Body of pancreas (tissue), 4 donors: ENCODE data around the gene TCAIM. TPM values are rescaled to one million over a fixed set of nuclear protein-coding genes. Genes with fewer than 3 reads are reported as not detected.

Source experiments
- ATAC-seq: fragments of 150-250 bp; one replicate; pipeline ENCODE4 v1.9.1; 2016
- DNase-seq, 4 donors: peaks; one replicate each; pipeline ENCODE4 v3.0.0-alpha.2; 2019
- H3K27ac ChIP-seq, 4 donors: fragments of 200-600 bp; sonication (generic); 1 replicate in 3 of 4; 2 replicates in 1 of 4; pipeline versions ENCODE4 v1.5.1 to v1.6.1; 2016 to 2019; ENCODE audit warnings: mild to moderate bottlenecking in 1 of 4, mixed read lengths in 1 of 4, moderate library complexity in 1 of 4
- H3K27me3 ChIP-seq, 2 donors: fragments of 200-600 bp; sonication (generic); one replicate each; pipeline ENCODE4 v1.6.0; 2016; ENCODE audit warnings: mild to moderate bottlenecking in 1 of 2
- H3K36me3 ChIP-seq, 2 donors: fragments of 200-600 bp; sonication (generic); replicated peaks in 1 of 2; 2 replicates each; pipeline ENCODE4 v1.5.1; 2016; ENCODE audit warnings: low read depth in 2 of 2; ENCODE audit not compliant: insufficient read depth in 1 of 2
- H3K4me1 ChIP-seq: fragments of 200-600 bp; sonication (generic); one replicate; pipeline ENCODE4 v1.6.0; 2016
- H3K4me3 ChIP-seq, 2 donors: fragments of 200-600 bp; sonication (generic); 1 replicate in 1 of 2; 2 replicates in 1 of 2; pipeline ENCODE4 v1.5.1; 2016 to 2019
- H3K9me3 ChIP-seq, 3 donors: fragments of 200-600 bp; sonication (generic); 1 replicate in 2 of 3; 2 replicates in 1 of 3; pipeline ENCODE4 v1.5.1; 2016
- POLR2A ChIP-seq, 3 donors: fragments of 450-650 bp; IDR thresholded peaks; one replicate each; pipeline ENCODE4 v1.6.1; 2016; ENCODE audit warnings: antibody characterized with exemption in 3 of 3, mild to moderate bottlenecking in 2 of 3
- WGBS, 2 donors: methylation state at CpG; one replicate each; pipeline ENCODE4 v1.1.5; 2017; 5-methylcytosine and 5-hydroxymethylcytosine counted together
- intact Hi-C: fragments of 100-400 bp; cut with DNase I; formaldehyde crosslinking; loops from one replicate; pipeline ENCODE4 v1.15.1; 2023
- total RNA-seq, 2 donors: library from RNA; depleted of rRNA; stranded (reverse); fragments of >200 nt; gene quantifications; one replicate each; pipeline ENCODE4 v1.1.0, GENCODE V29; 2016
- TF ChIP-seq, protein P1 (sequence below), 7 experiments: fragments of 450-650 bp in 4 of 7; fragments of 200-600 bp in 3 of 7; sonication (generic) in 3 of 7; IDR thresholded peaks; one replicate each; pipeline ENCODE4 v1.5.1; 2016 to 2019; ENCODE audit warnings: antibody characterized with exemption in 7 of 7

Gene TCAIM
- total RNA-seq, 2 donors from 2014 or later, result 14.8 to 15.6 TPM

DNA sequence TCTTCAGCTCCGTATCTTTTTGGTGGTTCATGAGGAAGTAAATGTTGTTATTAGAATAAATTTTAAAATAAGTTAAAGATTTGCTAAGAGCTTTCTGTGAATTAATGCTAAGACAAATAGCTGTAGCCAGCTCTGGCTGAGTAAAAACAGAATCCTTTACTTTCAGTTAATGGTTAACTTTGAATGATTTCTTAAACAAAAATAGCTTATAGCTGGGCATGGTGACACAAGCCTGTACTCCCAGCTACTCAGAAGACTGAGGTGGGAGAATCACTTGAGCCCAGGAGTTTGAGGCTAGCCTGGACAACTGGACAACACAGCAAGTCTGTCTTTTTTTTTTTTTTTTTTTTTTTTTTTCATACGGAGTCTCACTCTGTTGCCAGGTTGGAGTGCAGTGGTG lies 25.0 kb downstream of the TCAIM start:
- DNase-seq (peak; percentile 19 to 59 (median 52)), ATAC-seq (peak; percentile 95)
- Histone ChIP-seq H3K36me3 (no peaks in the 10 kb centered on the region), H3K9me3 (no peaks in the 10 kb centered on the region), H3K27me3 (no peaks in the 10 kb centered on the region), H3K27ac (peak overlapping the region in 3 of 4 donors; percentile 17 to 60 (median 46)), H3K4me1 (peaks cover 18% of the 10 kb centered on the region), H3K4me3 (no peak overlapping the region)
- 21 to 25% methylated on average over 2 of the region's 2 CpGs for WGBS, 2 donors
- intact Hi-C loops, result no loop called here
- TF ChIP-seq POLR2A (IDR thresholded peaks at IDR 0.05), result no peak

DNA sequence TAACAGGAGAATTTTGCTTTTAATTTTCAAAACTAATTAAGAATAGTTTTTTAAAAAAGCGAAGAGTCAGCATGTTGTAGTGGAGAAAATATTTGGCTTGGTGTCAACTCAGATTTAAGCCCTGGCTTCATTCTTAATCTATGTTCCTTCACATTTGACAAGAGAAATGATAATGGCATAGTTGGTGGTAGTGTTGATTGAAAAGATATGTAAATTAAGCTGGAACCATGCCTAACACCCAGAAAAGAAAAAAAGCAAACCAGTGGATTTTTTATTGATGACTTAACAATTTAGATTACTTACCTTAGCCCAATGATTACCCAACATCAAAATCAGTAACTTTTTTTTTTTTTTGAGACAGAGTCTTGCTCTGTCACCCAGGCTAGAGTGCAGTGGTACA lies 27.4 kb downstream of the TCAIM start:
- H3K4me3 ChIP-seq, result no peak overlapping the region
- H3K4me1 ChIP-seq, result peaks cover 18% of the 10 kb centered on the region
- DNase-seq (no peak), ATAC-seq (no peak)
- H3K27ac ChIP-seq, result no peak overlapping the region
- no peaks in the 10 kb centered on the region for H3K27me3 ChIP-seq
- H3K9me3 ChIP-seq, result no peaks in the 10 kb centered on the region
- 82 to 83% methylated on average over 1 of the region's 1 CpG for WGBS, 2 donors
- TF ChIP-seq, protein P1, sequence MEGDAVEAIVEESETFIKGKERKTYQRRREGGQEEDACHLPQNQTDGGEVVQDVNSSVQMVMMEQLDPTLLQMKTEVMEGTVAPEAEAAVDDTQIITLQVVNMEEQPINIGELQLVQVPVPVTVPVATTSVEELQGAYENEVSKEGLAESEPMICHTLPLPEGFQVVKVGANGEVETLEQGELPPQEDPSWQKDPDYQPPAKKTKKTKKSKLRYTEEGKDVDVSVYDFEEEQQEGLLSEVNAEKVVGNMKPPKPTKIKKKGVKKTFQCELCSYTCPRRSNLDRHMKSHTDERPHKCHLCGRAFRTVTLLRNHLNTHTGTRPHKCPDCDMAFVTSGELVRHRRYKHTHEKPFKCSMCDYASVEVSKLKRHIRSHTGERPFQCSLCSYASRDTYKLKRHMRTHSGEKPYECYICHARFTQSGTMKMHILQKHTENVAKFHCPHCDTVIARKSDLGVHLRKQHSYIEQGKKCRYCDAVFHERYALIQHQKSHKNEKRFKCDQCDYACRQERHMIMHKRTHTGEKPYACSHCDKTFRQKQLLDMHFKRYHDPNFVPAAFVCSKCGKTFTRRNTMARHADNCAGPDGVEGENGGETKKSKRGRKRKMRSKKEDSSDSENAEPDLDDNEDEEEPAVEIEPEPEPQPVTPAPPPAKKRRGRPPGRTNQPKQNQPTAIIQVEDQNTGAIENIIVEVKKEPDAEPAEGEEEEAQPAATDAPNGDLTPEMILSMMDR (IDR thresholded peaks at IDR 0.05), result no peak
- TF ChIP-seq POLR2A (IDR thresholded peaks at IDR 0.05), result no peak
- intact Hi-C loops, result no loop called here
- no peaks in the 10 kb centered on the region for H3K36me3 ChIP-seq

DNA sequence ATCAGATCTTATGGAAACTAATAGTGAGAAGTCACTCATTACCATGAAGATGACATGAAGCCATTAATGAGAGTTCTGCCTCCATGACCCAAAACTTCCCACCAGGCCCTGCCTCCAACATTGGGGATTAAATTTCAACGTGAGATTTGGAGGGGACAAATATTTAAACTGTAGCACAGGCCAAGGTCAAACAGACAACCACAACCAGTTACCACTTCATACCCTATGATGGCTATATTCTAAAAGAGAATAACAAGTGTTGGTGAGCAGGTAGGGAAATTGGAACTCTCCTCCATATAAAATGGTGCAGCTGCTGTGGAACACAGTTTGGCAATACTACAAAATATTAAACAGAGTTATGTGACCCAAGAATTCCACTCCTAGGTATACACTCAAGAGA lies 36.9 kb downstream of the TCAIM start:
- Histone ChIP-seq H3K36me3 (no peaks in the 10 kb centered on the region), H3K4me1 (no peaks in the 10 kb centered on the region), H3K9me3 (no peaks in the 10 kb centered on the region), H3K27me3 (no peaks in the 10 kb centered on the region), H3K27ac (no peak overlapping the region), H3K4me3 (no peak overlapping the region)
- DNase-seq, result no peak
- WGBS, 2 donors, result 14 to 30% methylated on average over 1 of the region's 1 CpG
- intact Hi-C loops, result no loop called here
- ATAC-seq, result no peak
- TF ChIP-seq, protein P1 (IDR thresholded peaks at IDR 0.05), result no peak
- no peak for TF ChIP-seq POLR2A (IDR thresholded peaks at IDR 0.05)

DNA sequence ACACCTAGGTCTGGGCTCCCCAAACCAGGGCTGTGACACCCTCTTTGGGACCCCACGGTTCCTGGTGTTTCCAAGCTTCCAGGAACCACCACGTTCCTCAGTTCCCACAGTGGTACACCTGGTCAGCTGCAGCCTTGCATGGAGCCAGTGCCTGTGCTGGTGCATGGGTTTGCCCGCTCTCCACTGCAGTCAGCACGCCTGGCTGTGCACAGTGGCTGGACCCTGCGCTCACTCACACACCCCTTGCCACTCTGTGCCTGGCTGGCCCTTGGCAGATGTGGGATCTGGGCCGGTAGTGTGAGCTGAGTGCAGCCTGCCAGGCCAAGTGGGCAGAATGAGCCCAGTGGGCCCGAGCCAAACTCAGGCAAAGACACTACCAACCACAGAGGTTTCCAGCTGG lies 48.8 kb downstream of the TCAIM start:
- H3K27ac ChIP-seq, result no peak overlapping the region
- H3K4me3 ChIP-seq, result no peak overlapping the region
- intact Hi-C loops, result no loop called here
- ATAC-seq (no peak), DNase-seq (no peak)
- 93 to 96% methylated on average over 5 to 7 of the region's 7 CpGs for WGBS, 2 donors
- peaks cover 0 to 14% (median 0%) of the 10 kb centered on the region in 3 donors for H3K9me3 ChIP-seq
- H3K36me3 ChIP-seq, result no peaks in the 10 kb centered on the region
- H3K27me3 ChIP-seq, result no peaks in the 10 kb centered on the region
- no peaks in the 10 kb centered on the region for H3K4me1 ChIP-seq
- TF ChIP-seq, protein P1 (IDR thresholded peaks at IDR 0.05), result no peak
- no peak for TF ChIP-seq POLR2A (IDR thresholded peaks at IDR 0.05)

DNA sequence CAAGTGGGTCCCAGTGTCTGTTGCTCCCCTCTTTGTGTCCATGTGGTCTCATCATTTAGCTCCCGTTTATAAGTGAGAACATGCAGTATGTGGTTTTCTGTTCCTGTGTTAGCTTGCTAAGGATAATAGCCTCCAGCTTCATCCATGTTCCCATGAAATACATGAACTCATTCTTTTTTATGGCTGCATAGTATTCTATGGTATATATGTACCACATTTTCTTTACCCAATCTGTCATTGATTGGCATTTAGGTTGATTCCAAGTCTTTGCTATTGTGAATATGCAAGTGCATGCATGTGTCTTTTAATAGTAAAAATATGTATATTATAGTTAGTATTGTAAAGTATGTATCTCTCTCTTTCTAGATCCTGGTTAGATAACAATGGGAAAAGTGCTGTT lies 53.9 kb downstream of the TCAIM start:
- intact Hi-C loops, result no loop called here
- H3K27ac ChIP-seq, result no peak overlapping the region
- 96% methylated on average over 1 of the region's 1 CpG for WGBS, 2 donors

More for the DNA sequence above, 53.9 kb downstream of the TCAIM start:
- H3K9me3 ChIP-seq, result peaks cover 0 to under 1% (median 0%) of the 10 kb centered on the region in 3 donors
- no peak for ATAC-seq
- H3K27me3 ChIP-seq, result no peaks in the 10 kb centered on the region
- no peaks in the 10 kb centered on the region for H3K36me3 ChIP-seq
- no peak for DNase-seq
- no peak for TF ChIP-seq POLR2A (IDR thresholded peaks at IDR 0.05)
- TF ChIP-seq, protein P1 (IDR thresholded peaks at IDR 0.05), result no peak
- H3K4me1 ChIP-seq, result no peaks in the 10 kb centered on the region
- no peak overlapping the region for H3K4me3 ChIP-seq
